ENCODE data around the gene ATXN7L3.

GRCh38 chr17:44247440-44247841, 47.8 kb upstream of the ATXN7L3 start:
- TF ChIP-seq NFIC (IDR thresholded peaks at IDR 0.05) (no peak), YY1 (IDR thresholded peaks at IDR 0.05; ENCODE audit: low read depth) (no peak), EP300 (IDR thresholded peaks at IDR 0.05; ENCODE audit: borderline replicate concordance) (no peak), MAX (IDR thresholded peaks at IDR 0.05) (no peak), RAD21 (IDR thresholded peaks at IDR 0.05; ENCODE audit: low read depth) (no peak), TEAD4 (IDR thresholded peaks at IDR 0.05) (no peak)
- TF ChIP-seq, protein P1, sequence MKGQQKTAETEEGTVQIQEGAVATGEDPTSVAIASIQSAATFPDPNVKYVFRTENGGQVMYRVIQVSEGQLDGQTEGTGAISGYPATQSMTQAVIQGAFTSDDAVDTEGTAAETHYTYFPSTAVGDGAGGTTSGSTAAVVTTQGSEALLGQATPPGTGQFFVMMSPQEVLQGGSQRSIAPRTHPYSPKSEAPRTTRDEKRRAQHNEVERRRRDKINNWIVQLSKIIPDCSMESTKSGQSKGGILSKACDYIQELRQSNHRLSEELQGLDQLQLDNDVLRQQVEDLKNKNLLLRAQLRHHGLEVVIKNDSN (IDR thresholded peaks at IDR 0.05), result no peak

Data from Ishikawa (cell line).